HUES64 (cell line): Measurements from ENCODE around the gene ATP6V1G2.
A peak's percentile ranks its signal among the peaks of the same experiment; 100 is the strongest.
"Not testable (repeated sequence)": the region's sequence is repeated elsewhere in the genome, so short reads cannot be mapped to it uniquely, and the experiment has no call there.

ENCODE experiments used
- H3K27ac ChIP-seq: 2 replicates; pipeline ENCODE4 v1.7.0; 2013; ENCODE audit warnings: low read depth, low read length, inconsistent platforms
- H3K27me3 ChIP-seq: 2 replicates; pipeline ENCODE4 v1.6.1; 2013; ENCODE audit warnings: mild to moderate bottlenecking, low read length; ENCODE audit not compliant: insufficient read depth
- H3K36me3 ChIP-seq: 2 replicates; pipeline ENCODE4 v1.6.1; 2013; ENCODE audit warnings: mild to moderate bottlenecking, low read length; ENCODE audit not compliant: insufficient read depth
- H3K4me1 ChIP-seq: 2 replicates; pipeline ENCODE4 v1.6.1; 2013; ENCODE audit warnings: mild to moderate bottlenecking, low read length, moderate library complexity; ENCODE audit not compliant: insufficient read depth
- H3K4me3 ChIP-seq: 2 replicates; pipeline ENCODE4 v1.5.1; 2013; ENCODE audit warnings: mild to moderate bottlenecking, low read length, moderate library complexity
- H3K9ac ChIP-seq: 2 replicates; pipeline ENCODE4 v1.6.1; 2013; ENCODE audit warnings: mild to moderate bottlenecking, low read depth, low read length
- H3K9me3 ChIP-seq: 2 replicates; pipeline ENCODE4 v1.6.1; 2013; ENCODE audit warnings: low read depth, low read length; ENCODE audit not compliant: insufficient read depth
- WGBS: fragments of 150-250, 120-280 bp; methylation state at CpG from one replicate; pipeline ENCODE4 v1.1.7; 2013; ENCODE audit warnings: missing lambda C conversion rate; 5-methylcytosine and 5-hydroxymethylcytosine counted together

ATP6V1G2 gene

DNA sequence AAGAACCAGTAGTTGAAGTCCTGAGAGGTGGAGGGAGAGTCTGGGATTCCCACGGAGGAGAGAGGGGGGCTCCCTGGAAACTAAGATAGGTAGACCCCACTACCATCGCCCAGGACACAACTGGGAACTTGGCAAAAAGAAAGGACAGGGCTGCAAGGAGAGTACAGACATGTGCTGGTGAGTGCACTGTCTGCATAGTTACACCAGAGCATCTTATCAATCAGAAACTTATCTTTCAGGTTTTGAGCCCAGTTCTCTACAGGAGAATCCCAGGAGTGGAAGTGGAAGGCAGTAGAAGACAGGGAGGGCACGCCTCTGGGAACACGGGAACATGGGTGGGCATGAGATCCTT is 13.2 kb upstream of the ATP6V1G2 start:
- H3K27ac ChIP-seq = peak overlapping the region; percentile 64
- peaks cover 15% of the 10 kb centered on the region; the same call in 1 of the 2 replicates for H3K4me1 ChIP-seq
- 73% methylated on average over 4 of the region's 4 CpGs for WGBS
- H3K9me3 ChIP-seq = no peaks in the 10 kb centered on the region
- no peak overlapping the region for H3K4me3 ChIP-seq
- H3K27me3 ChIP-seq = no peaks in the 10 kb centered on the region
- H3K36me3 ChIP-seq = peaks cover 35% of the 10 kb centered on the region
- H3K9ac ChIP-seq = peak overlapping the region; percentile 55; the same call in 1 of the 2 replicates

DNA sequence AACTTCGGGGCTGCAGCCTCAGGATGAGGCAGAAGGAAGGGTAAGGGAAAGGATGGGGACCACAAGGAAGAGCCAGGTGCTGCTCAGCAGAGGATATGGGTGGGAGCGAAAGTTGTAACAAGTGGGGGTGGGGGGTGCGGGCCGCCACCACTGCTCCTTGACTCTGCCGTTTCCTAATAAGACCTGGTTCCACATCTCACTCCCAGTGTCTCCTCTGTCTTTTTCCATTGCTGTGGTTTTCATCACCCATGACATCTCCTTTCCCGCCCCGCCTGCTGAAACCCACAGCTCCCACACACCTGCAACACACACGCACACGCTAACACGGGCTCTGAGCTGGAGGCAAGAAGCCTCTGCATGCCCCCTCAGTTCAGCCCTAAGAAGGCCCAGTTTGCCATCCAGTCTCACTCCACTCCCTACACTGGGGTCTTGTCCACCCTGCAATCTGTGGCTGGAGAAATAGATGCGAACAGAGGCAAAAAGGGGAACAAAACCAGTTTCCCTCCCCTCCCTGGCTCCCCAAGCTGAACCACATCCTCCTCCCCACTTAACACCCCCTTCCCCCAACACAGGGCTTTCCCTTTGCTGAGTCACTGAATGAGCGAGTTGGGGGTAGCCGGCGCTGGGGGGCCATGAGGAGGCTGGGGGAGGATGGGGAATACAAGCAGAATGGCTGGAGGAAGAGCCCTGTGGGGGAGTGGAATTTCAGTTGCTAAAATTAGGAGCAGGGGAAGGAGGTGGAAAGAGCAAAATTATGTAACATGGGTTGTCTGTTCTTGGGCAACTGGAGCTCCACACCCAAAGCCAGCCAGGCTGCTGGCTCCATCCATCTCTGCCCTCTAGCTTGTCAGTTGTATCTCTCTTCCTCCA is 12.5 kb upstream of the ATP6V1G2 start:
- Histone ChIP-seq H3K36me3 (peaks cover 41% of the 10 kb centered on the region), H3K27ac (no peak overlapping the region), H3K4me1 (peaks cover 15% of the 10 kb centered on the region; the same call in 1 of the 2 replicates), H3K9ac (no peak overlapping the region), H3K27me3 (no peaks in the 10 kb centered on the region), H3K9me3 (no peaks in the 10 kb centered on the region), H3K4me3 (no peak overlapping the region)
- 94% methylated on average over 14 of the region's 14 CpGs for WGBS

GRCh38 chr6:31558318-31558625 is 11.9 kb upstream of the ATP6V1G2 start:
- 92% methylated on average over 8 of the region's 8 CpGs for WGBS
- H3K36me3 ChIP-seq = peaks cover 44% of the 10 kb centered on the region
- H3K4me3 ChIP-seq = no peak overlapping the region

DNA sequence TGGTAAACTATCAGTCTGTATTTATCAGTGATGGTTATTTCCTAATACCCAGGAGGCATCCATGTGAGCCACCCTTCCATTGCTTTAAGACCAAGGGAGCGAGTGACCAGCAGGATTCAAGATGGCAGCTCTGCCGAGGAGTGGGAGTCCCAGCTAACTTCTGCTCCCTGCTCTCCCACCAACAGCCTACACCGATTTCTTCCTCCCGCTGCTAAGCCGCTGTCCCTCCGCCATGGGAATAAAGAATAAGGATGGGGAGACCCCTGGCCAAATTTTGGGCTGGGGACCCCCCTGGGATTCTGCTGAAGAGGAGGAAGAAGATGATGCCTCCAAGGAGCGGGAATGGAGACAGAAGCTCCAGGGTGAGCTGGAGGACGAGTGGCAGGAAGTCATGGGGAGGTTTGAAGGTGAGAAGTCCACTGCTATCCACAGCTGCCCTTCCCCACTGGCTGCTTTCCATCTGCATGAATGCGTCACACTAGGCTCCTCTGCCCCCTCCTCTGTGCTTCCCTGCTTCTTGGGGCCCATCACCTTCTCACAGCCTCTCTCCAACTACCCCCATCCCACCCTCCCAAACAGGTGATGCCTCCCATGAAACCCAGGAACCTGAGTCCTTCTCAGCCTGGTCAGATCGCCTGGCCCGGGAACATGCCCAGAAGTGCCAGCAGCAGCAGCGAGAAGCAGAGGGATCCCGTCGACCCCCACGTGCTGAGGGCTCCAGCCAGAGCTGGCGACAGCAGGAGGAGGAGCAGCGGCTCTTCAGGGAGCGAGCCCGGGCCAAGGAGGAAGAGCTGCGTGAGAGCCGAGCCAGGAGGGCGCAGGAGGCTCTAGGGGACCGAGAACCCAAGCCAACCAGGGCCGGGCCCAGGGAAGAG is 11.3 kb upstream of the ATP6V1G2 start:
- Histone ChIP-seq H3K27ac (no peak overlapping the region), H3K9ac (no peak overlapping the region), H3K9me3 (no peaks in the 10 kb centered on the region), H3K4me1 (peaks cover 15% of the 10 kb centered on the region; the same call in 1 of the 2 replicates), H3K27me3 (no peaks in the 10 kb centered on the region), H3K4me3 (no peak overlapping the region), H3K36me3 (peaks cover 46% of the 10 kb centered on the region)
- 88% methylated on average over 24 of the region's 24 CpGs for WGBS

More at GRCh38 chr6:31558318-31558625, 11.9 kb upstream of the ATP6V1G2 start:
- peaks cover 15% of the 10 kb centered on the region; the same call in 1 of the 2 replicates for H3K4me1 ChIP-seq
- no peak overlapping the region for H3K9ac ChIP-seq
- H3K9me3 ChIP-seq = no peaks in the 10 kb centered on the region
- no peak overlapping the region for H3K27ac ChIP-seq
- no peaks in the 10 kb centered on the region for H3K27me3 ChIP-seq

GRCh38 chr6:31556307-31556706 is 9.9 kb upstream of the ATP6V1G2 start:
- Histone ChIP-seq H3K9me3 (no peaks in the 10 kb centered on the region), H3K27ac (no peak overlapping the region), H3K27me3 (no peaks in the 10 kb centered on the region), H3K4me1 (peaks cover 15% of the 10 kb centered on the region; the same call in 1 of the 2 replicates), H3K36me3 (peaks cover 46% of the 10 kb centered on the region), H3K4me3 (no peak overlapping the region), H3K9ac (no peak overlapping the region)
- 84% methylated on average over 3 of the region's 3 CpGs for WGBS

- WGBS = 81% methylated on average over 5 of the region's 5 CpGs
- H3K36me3 ChIP-seq = peaks cover 31% of the 10 kb centered on the region
- H3K9me3 ChIP-seq, H3K4me3 ChIP-seq, H3K27ac ChIP-seq, H3K9ac ChIP-seq, H3K27me3 ChIP-seq, H3K4me1 ChIP-seq: not testable (repeated sequence)
These were observed 5.0 kb upstream of the ATP6V1G2 start for GRCh38 chr6:31551371-31551770.

DNA sequence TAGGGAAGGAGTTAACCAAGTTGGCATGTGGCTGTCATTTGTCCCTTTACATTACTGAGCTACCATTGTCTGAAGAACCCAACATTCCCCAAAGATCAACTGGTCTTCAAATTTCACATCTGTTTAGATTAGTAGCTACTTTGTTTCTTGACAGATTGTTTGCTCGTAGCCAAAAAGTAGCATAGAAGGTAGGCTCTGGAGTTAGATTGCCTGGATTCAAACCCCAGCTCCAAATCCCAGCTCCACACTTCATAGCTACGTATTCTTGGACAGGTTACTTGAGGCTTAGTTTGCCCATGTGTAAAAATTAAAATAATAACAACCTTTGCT is 2.1 kb upstream of the ATP6V1G2 start:
- peak overlapping the region; percentile 68; the same call in 1 of the 2 replicates for H3K9ac ChIP-seq

DNA sequence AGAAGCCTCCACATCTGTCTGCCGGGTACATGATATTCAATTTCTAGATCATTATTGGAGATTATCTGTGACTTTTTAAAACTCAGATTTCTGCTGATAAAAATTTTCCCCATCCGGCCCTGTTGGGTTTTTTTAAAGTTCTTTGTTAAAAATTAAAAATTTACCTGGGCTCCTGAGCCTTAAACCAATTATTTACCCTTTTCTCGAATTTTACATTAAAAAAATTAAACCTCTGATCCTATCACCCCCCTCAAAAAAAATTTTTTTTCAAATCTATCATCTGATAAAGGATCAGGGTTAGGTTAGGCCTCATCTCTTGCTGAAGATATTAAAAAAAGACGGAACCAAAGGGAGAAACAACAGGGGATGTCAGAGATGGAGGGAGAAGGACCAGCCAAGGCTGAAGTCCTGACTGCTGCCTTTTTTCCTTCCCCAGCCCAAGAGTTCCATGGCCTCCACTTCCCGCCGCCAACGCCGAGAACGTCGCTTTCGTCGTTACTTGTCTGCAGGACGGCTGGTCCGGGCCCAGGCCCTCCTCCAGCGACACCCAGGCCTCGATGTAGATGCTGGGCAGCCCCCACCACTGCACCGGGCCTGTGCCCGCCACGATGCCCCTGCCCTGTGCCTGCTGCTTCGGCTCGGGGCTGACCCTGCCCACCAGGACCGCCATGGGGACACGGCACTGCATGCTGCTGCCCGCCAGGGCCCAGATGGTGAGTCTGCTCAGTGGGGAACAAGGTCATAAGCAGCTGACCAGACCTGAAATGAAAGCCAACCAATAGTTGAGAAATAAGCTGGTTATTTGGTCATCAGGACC is 1.5 kb upstream of the ATP6V1G2 start:
- Histone ChIP-seq H3K4me3 (peak overlapping the region; percentile 60), H3K9ac (peak overlapping the region; percentile 68; the same call in 1 of the 2 replicates), H3K4me1 (peaks cover 8% of the 10 kb centered on the region; the same call in 1 of the 2 replicates), H3K9me3 (no peaks in the 10 kb centered on the region), H3K27me3 (no peaks in the 10 kb centered on the region), H3K27ac (peak overlapping the region; percentile 74), H3K36me3 (peaks cover 16% of the 10 kb centered on the region)
- 88% methylated on average over 22 of the region's 24 CpGs for WGBS

More for the DNA sequence above, 2.1 kb upstream of the ATP6V1G2 start:
- Histone ChIP-seq H3K27ac (no peak overlapping the region), H3K27me3 (no peaks in the 10 kb centered on the region), H3K4me3 (peak overlapping the region; percentile 60; the same call in 1 of the 2 replicates), H3K36me3 (peaks cover 20% of the 10 kb centered on the region), H3K4me1 (peaks cover 4% of the 10 kb centered on the region; the same call in 1 of the 2 replicates), H3K9me3 (no peaks in the 10 kb centered on the region)
- 100% methylated on average over 2 of the region's 2 CpGs for WGBS

- H3K27ac ChIP-seq = peak within 1 kb of the TSS; percentile 74
These were observed 734 bp upstream of the ATP6V1G2 start, which contains the start of gene NFKBIL1 for GRCh38 chr6:31546958-31547726. TSS of gene NFKBIL1 (plus strand) at chr6:31547608. CDS start at chr6:31547695, 87 bp downstream.

GRCh38 chr6:31545291-31545690 is 1.1 kb downstream of the ATP6V1G2 start:
- WGBS = 88% methylated on average over 7 of the region's 7 CpGs
- H3K9me3 ChIP-seq = no peaks in the 10 kb centered on the region
- H3K4me1 ChIP-seq = peaks cover 12% of the 10 kb centered on the region
- no peak overlapping the region for H3K9ac ChIP-seq
- no peak overlapping the region for H3K27ac ChIP-seq
- no peaks in the 10 kb centered on the region for H3K27me3 ChIP-seq
- peaks cover 23% of the 10 kb centered on the region for H3K36me3 ChIP-seq
- no peak overlapping the region for H3K4me3 ChIP-seq

More at GRCh38 chr6:31546958-31547726, 734 bp upstream of the ATP6V1G2 start, which contains the start of gene NFKBIL1:
- Histone ChIP-seq H3K36me3 (peaks cover 16% of the 10 kb centered on the region), H3K27me3 (no peaks in the 10 kb centered on the region), H3K4me3 (peak within 1 kb of the TSS; percentile 60), H3K9me3 (no peaks in the 10 kb centered on the region), H3K9ac (peak within 1 kb of the TSS; percentile 68), H3K4me1 (peaks cover 9% of the 10 kb centered on the region; the same call in 1 of the 2 replicates)
- WGBS = under 1% methylated on average over 22 of the region's 25 CpGs
